A549 (cell line): Measurements from ENCODE around the gene TMEM231. TPM values are rescaled to one million over a fixed set of nuclear protein-coding genes. Genes with fewer than 3 reads are reported as not detected.
A peak's percentile ranks its signal among the peaks of the same experiment; 100 is the strongest.
"Not testable (repeated sequence)": the region's sequence is repeated elsewhere in the genome, so short reads cannot be mapped to it uniquely, and the experiment has no call there.

ENCODE experiments used
- ATAC-seq, 2 experiments: fragments of 200-7000 bp in 1 of 2; fragments of >200 bp in 1 of 2; cut with Nextera tagmentation in 1 of 2; cut with Tn5 transposase in 1 of 2; 3 replicates each; pipeline versions ENCODE4 v1.8.0 to v1.9.1; 2018 to 2020; ENCODE audit warnings: mild to moderate bottlenecking in 1 of 2, moderate library complexity in 1 of 2
- CTCF ChIA-PET: fragments of 300-600 bp; sonication (Branson Sonifier 250); formaldehyde crosslinking; extraction: SDS; loops from one replicate; lab custom pipeline; 2021; ENCODE audit warnings: antibody characterized with exemption, inconsistent platforms; lab: Yijun Ruan, JAX
- POLR2A ChIA-PET: fragments of 350-600 bp; formaldehyde crosslinking; extraction: SDS; loops from one replicate; lab custom pipeline; 2021; ENCODE audit warnings: antibody characterized with exemption, inconsistent platforms; lab: Yijun Ruan, JAX
- DNase-seq, 2 experiments: peaks; one replicate each; pipeline versions ENCODE4 v3.0.0 to v3.0.0-alpha.2; 2011 to 2016; ENCODE audit warnings: low read depth in 1 of 2, low spot score in 1 of 2
- FAIRE-seq: peaks from 2 replicates; lab custom pipeline; 2011; peaks lifted over from hg19 to GRCh38; lab: Jason Lieb, UNC
- H3K27ac ChIP-seq, 2 experiments: fragments of >200 bp; sonication (Bioruptor Twin); formaldehyde crosslinking; 3 replicates each; pipeline ENCODE4 v1.5.1; 2016 to 2017
- H3K4me1 ChIP-seq: fragments of >200 bp; sonication (Bioruptor Twin); formaldehyde crosslinking; 3 replicates; pipeline ENCODE4 v1.6.1; 2016
- H3K4me2 ChIP-seq: fragments of >200 bp; sonication (Bioruptor Twin); formaldehyde crosslinking; 3 replicates; pipeline ENCODE4 v1.6.1; 2016
- H3K4me3 ChIP-seq: fragments of >200 bp; sonication (Bioruptor Twin); formaldehyde crosslinking; 3 replicates; pipeline ENCODE4 v1.5.1; 2016
- H3K9me3 ChIP-seq: fragments of >200 bp; sonication (Bioruptor Twin); formaldehyde crosslinking; 3 replicates; pipeline ENCODE4 v1.6.1; 2016
- CHD4 ChIP-seq: fragments of 200-600 bp; sonication (generic); IDR thresholded peaks from 2 replicates; pipeline ENCODE4 v1.6.1; 2016; ENCODE audit warnings: antibody characterized with exemption, mild to moderate bottlenecking, borderline replicate concordance
- EHMT2 ChIP-seq: fragments of 200-600 bp; sonication (generic); IDR thresholded peaks from 2 replicates; pipeline ENCODE4 v1.6.1; 2016; ENCODE audit warnings: antibody characterized with exemption, low read depth, mild to moderate bottlenecking, moderate library complexity
- FOSL2 ChIP-seq, 2 experiments: fragments of 450-650 bp in 1 of 2; fragments of >200 bp in 1 of 2; sonication (Bioruptor Twin) in 1 of 2; formaldehyde crosslinking; IDR thresholded peaks; 2 replicates each; pipeline versions ENCODE4 v1.5.0 to v1.6.1; 2016 to 2020; ENCODE audit warnings: mild to moderate bottlenecking in 1 of 2, moderate library complexity in 1 of 2
- KDM1A ChIP-seq: fragments of 200-600 bp; sonication (generic); IDR thresholded peaks from 2 replicates; pipeline ENCODE4 v1.6.1; 2016; ENCODE audit warnings: low read depth, mild to moderate bottlenecking
- NR3C1 ChIP-seq: fragments of >200 bp; sonication (Bioruptor Twin); formaldehyde crosslinking; IDR thresholded peaks from 3 replicates; pipeline ENCODE4 v1.6.1; 2017
- POLR2A ChIP-seq: IDR thresholded peaks from 2 replicates; pipeline ENCODE4 v1.6.1; 2012; ENCODE audit warnings: mild to moderate bottlenecking, low read length
- RARB ChIP-seq: fragments of 250-450 bp; sonication (Bioruptor Pico); IDR thresholded peaks from 2 replicates; pipeline ENCODE4 v1.8.0; 2021; ENCODE audit warnings: mild to moderate bottlenecking, moderate library complexity
- RNF2 ChIP-seq: fragments of 200-600 bp; sonication (generic); IDR thresholded peaks from 2 replicates; pipeline ENCODE4 v1.6.1; 2016; ENCODE audit warnings: low read depth, mild to moderate bottlenecking, antibody characterized with exemption, moderate library complexity, borderline replicate concordance
- SMC3 ChIP-seq: fragments of >200 bp; sonication (Bioruptor Twin); formaldehyde crosslinking; IDR thresholded peaks from 3 replicates; pipeline ENCODE4 v1.6.1; 2018; ENCODE audit warnings: inconsistent platforms
- SREBF2 ChIP-seq: fragments of 450-650 bp; IDR thresholded peaks from 2 replicates; pipeline ENCODE4 v1.6.1; 2014; ENCODE audit warnings: mild to moderate bottlenecking, moderate library complexity
- TFCP2L1 ChIP-seq: fragments of 250-450 bp; sonication (Bioruptor Pico); IDR thresholded peaks from 2 replicates; pipeline ENCODE4 v1.5.0; 2021; ENCODE audit warnings: mild to moderate bottlenecking
- TP53 ChIP-seq: fragments of 250-450 bp; sonication (Bioruptor Pico); IDR thresholded peaks from 2 replicates; pipeline ENCODE4 v1.5.0; 2021; ENCODE audit warnings: mild to moderate bottlenecking, moderate library complexity
- ZC3H11A ChIP-seq: fragments of 450-650 bp; IDR thresholded peaks from 2 replicates; pipeline ENCODE4 v1.6.1; 2014; ENCODE audit warnings: antibody characterized with exemption, mild to moderate bottlenecking
- ZNF302 ChIP-seq: fragments of 250-450 bp; sonication (Bioruptor Pico); IDR thresholded peaks from 2 replicates; pipeline ENCODE4 v1.9.0; 2021; ENCODE audit warnings: inconsistent platforms, mild to moderate bottlenecking, moderate library complexity
- ZSCAN20 ChIP-seq: fragments of 250-450 bp; sonication (Bioruptor Pico); IDR thresholded peaks from 2 replicates; pipeline ENCODE4 v1.8.0; 2022; ENCODE audit warnings: mild to moderate bottlenecking, moderate library complexity
- WGBS: methylation state at CpG from one replicate; pipeline ENCODE4 v1.1.6; 2017; ENCODE audit errors: missing lambda C conversion rate; 5-methylcytosine and 5-hydroxymethylcytosine counted together
- polyA plus RNA-seq, 4 experiments: library from polyadenylated mRNA; depleted of rRNA in 3 of 4; stranded (reverse); fragments of >200 nt; fragmentation: RNase III in 1 of 4; extraction: RNeasy Plus Mini Kit Qiagen cat#74134 plus additional on column Dnase treatment in 1 of 4; gene quantifications; 2 replicates in 3 of 4; 3 replicates in 1 of 4; pipeline ENCODE4 v1.2.3, GENCODE V29; 2011 to 2017
- TF ChIP-seq, protein P1 (sequence below): fragments of 250-450 bp; sonication (Bioruptor Pico); IDR thresholded peaks from 2 replicates; pipeline ENCODE4 v1.5.0; 2020; ENCODE audit warnings: low read depth, mild to moderate bottlenecking, moderate library complexity
- TF ChIP-seq, protein P2 (sequence below): IDR thresholded peaks from 2 replicates; pipeline ENCODE4 v1.6.1; 2012
- TF ChIP-seq, protein P3 (sequence below): IDR thresholded peaks from 2 replicates; pipeline ENCODE4 v1.6.1; 2012; ENCODE audit warnings: low read depth, borderline replicate concordance
- TF ChIP-seq, protein P4 (sequence below): fragments of 450-650 bp; IDR thresholded peaks from 2 replicates; pipeline ENCODE4 v1.6.1; 2014; ENCODE audit warnings: antibody characterized with exemption

TMEM231 gene
- polyA plus RNA-seq, 2 of the 4 experiments (the other 2 are of a cell fraction), result 5.3 to 11.4 TPM

DNA sequence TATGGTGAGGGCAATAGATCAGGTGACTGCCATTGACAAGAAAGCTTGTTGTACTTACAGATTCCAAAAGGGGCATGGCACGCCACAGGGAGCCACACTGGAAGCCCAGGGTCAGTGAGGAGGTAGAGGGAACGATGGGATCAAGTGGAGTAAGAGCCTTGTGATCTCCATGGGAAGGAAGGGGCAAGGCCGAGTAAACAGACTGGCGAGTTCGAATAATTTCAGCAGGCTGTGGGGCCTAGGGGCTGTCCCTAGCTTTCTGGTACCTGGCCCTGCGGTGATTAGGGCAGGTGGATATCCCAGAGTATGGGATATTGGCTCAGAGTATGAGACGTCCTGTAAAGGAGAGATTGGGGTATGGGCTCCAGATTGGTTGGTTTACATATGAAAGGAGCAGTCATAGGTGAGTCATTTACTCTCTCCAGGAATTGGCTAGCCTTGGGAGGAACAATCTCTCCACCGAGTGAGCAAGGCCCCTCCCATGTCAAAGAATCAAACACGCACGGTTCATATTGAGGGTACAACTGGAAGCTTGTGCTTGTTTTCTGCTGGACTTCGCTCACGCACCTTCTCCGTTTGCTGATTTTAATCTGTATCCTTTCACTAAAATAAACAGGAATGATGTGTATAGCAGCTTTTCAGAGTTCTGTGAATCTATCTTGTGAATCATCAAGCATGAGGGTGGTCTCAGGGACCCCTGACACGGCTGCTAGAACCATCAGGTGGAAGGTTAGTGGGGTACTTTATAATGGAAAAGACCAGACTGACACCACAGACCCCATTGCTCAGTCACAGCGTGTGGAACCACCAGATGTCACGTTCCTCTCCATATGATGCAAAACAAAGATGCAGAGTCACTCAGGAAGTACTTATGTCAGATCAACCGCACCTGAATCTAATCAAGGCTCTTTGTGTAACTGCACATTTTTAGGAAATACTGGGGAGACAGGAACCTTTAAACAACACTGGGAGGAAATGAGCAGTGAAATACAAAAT lies 38.1 kb upstream of the TMEM231 start:
- Histone ChIP-seq H3K9me3 (no peaks in the 10 kb centered on the region), H3K4me2 (no peak overlapping the region), H3K4me1 (peaks cover 10% of the 10 kb centered on the region; the same call in 2 of the 3 replicates), H3K27ac (peak overlapping the region in 1 of 2 experiments; percentile 49; a peak in 1 of 6 replicates), H3K4me3 (no peak overlapping the region)
- FAIRE-seq, result no peak
- ChIA-PET POLR2A (no interaction called here), CTCF (interaction anchor here (1.0 kb wide), 1 partner anchor 77 kb away, joined by 3 read pairs; no protein-coding TSS in a partner anchor)
- peak; percentile 73 to 80; a peak in 5 of 6 replicates for ATAC-seq
- peak; percentile 7 to 48 for DNase-seq
- TF ChIP-seq EHMT2 (no peak), ZC3H11A (no peak), ZSCAN20 (CRISPR knock-in tag) (no peak), POLR2A (no peak), NR3C1 (no peak), FOSL2 (IDR thresholded peaks at IDR 0.05) (no peak), FOSL2 (CRISPR knock-in tag; IDR thresholded peaks at IDR 0.05) (no peak), KDM1A (no peak), CHD4 (no peak), SREBF2 (no peak), TP53 (no peak), ZNF302 (CRISPR knock-in tag) (no peak)
- TF ChIP-seq, protein P1, sequence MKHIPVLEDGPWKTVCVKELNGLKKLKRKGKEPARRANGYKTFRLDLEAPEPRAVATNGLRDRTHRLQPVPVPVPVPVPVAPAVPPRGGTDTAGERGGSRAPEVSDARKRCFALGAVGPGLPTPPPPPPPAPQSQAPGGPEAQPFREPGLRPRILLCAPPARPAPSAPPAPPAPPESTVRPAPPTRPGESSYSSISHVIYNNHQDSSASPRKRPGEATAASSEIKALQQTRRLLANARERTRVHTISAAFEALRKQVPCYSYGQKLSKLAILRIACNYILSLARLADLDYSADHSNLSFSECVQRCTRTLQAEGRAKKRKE (CRISPR knock-in tag), result no peak
- TF ChIP-seq, protein P2, sequence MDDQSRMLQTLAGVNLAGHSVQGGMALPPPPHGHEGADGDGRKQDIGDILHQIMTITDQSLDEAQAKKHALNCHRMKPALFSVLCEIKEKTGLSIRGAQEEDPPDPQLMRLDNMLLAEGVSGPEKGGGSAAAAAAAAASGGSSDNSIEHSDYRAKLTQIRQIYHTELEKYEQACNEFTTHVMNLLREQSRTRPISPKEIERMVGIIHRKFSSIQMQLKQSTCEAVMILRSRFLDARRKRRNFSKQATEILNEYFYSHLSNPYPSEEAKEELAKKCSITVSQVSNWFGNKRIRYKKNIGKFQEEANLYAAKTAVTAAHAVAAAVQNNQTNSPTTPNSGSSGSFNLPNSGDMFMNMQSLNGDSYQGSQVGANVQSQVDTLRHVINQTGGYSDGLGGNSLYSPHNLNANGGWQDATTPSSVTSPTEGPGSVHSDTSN, result no peak
- TF ChIP-seq, protein P3, sequence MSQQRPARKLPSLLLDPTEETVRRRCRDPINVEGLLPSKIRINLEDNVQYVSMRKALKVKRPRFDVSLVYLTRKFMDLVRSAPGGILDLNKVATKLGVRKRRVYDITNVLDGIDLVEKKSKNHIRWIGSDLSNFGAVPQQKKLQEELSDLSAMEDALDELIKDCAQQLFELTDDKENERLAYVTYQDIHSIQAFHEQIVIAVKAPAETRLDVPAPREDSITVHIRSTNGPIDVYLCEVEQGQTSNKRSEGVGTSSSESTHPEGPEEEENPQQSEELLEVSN, result no peak
- 72% methylated on average over 17 of the region's 17 CpGs for WGBS

DNA sequence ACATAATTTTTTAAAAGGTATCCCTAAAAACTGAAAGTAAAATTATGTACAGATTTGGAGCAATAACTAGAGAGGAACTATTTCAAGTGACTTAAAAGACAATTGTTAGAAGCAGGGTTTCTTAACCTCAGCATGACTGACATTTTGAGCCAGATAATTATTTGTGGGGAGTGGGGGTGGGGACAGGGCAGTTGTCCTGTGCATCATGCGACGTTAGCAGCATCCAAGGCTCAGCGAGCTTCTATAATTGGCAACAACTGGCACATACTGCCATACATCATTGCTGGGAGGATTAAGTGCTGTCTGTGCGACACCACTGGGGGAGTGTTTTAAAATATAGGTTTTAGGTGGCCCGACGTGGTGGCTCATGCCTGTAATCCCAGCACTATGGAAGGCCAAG lies 37.3 kb upstream of the TMEM231 start:
- Histone ChIP-seq H3K27ac (no peak overlapping the region), H3K4me2 (no peak overlapping the region), H3K4me3 (no peak overlapping the region), H3K4me1 (peaks cover 10% of the 10 kb centered on the region; the same call in 2 of the 3 replicates), H3K9me3 (no peaks in the 10 kb centered on the region)
- ChIA-PET POLR2A (no interaction called here), CTCF (interaction anchor here (1.0 kb wide), 1 partner anchor 76 kb away, joined by 3 read pairs; no protein-coding TSS in a partner anchor)
- 91% methylated on average over 6 of the region's 6 CpGs for WGBS
- DNase-seq (no peak), FAIRE-seq (no peak), ATAC-seq (no peak)
- TF ChIP-seq TFCP2L1 (CRISPR knock-in tag) (no peak), RNF2 (no peak), SREBF2 (no peak), SMC3 (no peak), RARB (CRISPR knock-in tag) (no peak)
- TF ChIP-seq, protein P4, sequence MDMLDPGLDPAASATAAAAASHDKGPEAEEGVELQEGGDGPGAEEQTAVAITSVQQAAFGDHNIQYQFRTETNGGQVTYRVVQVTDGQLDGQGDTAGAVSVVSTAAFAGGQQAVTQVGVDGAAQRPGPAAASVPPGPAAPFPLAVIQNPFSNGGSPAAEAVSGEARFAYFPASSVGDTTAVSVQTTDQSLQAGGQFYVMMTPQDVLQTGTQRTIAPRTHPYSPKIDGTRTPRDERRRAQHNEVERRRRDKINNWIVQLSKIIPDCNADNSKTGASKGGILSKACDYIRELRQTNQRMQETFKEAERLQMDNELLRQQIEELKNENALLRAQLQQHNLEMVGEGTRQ, result no peak

DNA sequence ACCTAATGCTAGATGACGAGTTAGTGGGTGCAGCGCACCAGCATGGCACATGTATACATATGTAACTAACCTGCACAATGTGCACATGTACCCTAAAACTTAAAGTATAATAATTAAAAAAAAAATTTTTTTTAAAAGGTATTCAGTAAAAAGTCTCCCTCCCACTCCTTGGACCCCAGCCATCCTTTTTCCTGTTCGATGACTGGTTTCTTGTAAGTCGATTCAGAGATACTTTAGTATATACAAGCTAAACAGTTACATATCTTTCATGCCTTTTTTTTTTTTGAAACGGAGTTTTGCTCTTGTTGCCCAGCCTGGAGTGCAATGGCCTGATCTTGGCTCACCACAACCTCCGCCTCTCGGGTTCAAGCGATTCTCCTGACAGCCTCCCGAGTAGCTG lies 35.9 kb upstream of the TMEM231 start:
- POLR2A ChIA-PET, DNase-seq, H3K27ac ChIP-seq, ATAC-seq, H3K4me1 ChIP-seq, FAIRE-seq, H3K4me2 ChIP-seq, H3K9me3 ChIP-seq, H3K4me3 ChIP-seq: not testable (repeated sequence)
- CTCF ChIA-PET, result interaction anchor here (1.3 kb wide), 1 partner anchor 26 kb away, joined by 3 read pairs; the partner anchor contains the start of gene GABARAPL2
- WGBS, result 94% methylated on average over 9 of the region's 9 CpGs
